HG02759 (cell line): ENCODE measurements around the gene SALL2.

Experiments used
- ATAC-seq: cut with Tn5 transposase; IDR thresholded peaks from one replicate; pipeline ENCODE4 v1.9.1; 2021; ENCODE audit warnings: mild to moderate bottlenecking, moderate library complexity; ENCODE audit not compliant: unreplicated experiment

SALL2 gene

DNA sequence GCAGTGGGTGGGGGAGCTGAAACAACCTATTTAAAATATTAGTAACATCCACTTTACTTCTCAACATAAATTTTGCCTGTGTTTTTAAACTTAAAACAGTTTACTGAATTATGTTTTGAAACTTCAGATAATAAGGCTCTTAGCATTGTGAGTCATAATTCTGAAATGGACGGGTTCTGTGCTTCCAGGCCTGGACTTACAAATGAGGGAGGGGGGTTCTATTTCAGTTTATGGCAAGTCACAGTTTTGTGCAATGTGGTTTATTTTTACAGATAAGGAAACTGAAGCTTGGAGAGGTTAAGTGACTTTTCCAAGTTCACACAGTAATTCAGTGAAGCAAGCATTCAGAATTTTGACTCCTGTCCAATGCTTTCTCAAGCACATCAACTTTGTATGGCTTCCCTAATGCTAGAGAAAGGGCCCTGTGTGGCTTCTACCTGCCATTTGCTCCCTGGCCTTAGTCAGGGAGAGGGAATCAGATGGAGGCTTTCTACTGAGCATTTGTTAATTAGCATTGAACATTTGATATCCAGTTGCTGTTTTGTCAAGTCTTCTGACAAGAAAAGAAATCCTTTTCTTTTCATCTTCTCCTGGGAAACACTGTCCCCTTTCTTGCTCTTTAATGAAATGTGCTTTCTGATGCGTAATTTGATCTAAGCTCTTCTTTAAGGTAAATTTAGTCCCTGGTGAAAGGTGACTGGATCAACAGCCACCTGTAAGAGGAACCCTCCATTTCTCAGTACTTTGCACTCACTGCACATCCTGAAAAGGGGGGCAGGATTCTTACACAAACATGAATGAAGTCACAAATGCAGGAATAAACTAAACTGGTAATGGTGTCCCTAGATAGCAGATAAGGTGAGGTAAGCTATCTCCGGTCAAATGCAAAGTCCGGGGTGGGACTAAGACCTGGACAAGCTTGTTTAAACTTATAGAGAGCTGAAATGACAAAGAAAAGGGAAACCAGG, 2.5 kb upstream of the SALL2 start:
- no peak for ATAC-seq

- no peak for ATAC-seq
Observed at GRCh38 chr14:21527318-21527679, 1.2 kb upstream of the SALL2 start.

GRCh38 chr14:21526672-21527317, 649 bp upstream of the SALL2 start:
- ATAC-seq: no peak

DNA sequence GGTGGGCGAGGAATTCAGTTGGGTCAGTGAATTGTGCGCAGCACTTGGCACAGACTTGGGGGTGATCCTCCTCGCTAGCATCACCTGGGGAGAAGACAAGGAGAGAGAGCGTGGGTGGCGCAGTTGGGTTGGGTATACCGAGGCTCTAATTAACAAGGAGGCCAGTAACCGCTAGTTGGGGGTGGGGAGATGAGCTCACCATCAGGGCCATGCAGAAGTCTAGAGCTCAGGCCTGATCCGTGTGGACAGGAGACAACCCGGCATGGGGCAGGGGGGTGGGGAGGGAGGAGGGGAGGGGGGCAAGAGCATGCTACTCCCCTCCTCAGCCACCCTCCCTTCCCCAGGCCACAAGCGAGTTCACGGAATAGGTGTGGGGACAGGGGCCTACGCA, 580 bp downstream of the SALL2 start:
- no peak for ATAC-seq

DNA sequence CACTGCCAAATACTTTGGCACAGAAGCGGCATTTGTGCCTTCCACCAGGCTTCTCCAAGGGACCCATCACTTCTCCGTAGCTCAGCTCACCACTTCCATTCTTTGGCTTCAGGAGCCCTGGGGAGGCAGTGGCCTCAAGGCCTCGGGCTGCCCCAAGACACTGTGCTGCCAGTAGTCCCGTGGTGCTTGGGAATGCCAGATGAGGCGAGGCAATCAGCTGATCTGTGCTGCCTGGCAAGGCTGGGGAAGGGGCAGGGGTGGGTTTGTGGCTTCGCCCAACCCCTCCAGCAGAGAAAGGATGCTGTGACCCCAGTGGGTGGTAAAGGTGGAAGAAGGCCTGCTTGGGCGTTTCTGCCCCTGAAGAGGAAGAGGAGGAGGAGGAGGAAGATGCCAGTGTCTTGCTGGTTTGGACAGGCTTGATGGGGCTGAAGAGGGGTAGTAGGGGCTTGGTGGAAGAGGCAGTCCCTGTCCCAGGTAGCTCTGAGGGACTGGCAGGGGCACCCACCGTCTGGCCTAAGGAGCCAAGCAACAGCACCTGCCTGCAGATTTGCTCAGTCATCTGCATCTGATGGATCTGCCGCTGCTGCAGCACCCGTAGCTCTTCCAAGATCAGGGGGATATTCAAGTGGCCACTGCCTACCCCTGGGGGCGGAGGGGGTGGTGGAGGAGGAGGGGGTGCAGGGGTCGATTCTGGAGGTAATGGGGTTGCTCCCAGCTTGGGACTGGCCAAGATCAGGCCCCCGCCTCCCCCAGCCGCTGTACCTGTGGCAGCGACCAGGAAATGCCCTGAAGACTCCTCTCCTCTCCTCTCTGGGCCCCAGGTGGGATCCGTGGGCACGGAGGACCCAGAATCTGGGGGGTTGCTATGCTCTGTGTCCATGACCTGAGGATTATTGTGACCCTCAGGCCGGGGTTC, 1.3 kb downstream of the SALL2 start:
- no peak for ATAC-seq

DNA sequence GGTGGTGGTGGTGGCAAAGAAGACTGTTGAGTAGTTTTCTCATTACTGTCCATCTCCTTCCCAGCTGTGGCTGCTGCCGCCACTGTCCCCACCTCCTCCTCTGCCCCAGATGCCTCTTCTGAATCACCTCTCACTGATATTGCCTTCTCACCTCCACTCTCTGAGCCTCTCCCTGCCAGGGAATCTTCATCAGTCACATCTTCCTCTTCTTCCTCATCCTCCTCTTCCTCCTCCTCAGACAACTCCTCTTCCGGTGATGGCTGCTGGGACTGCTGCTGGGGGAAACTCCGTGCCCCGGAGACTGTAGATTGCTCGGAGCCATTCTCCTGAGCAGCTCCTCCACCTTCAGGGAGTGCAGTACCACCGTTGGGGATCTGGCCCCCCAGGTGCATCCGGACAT, 2.9 kb downstream of the SALL2 start:
- no peak for ATAC-seq

DNA sequence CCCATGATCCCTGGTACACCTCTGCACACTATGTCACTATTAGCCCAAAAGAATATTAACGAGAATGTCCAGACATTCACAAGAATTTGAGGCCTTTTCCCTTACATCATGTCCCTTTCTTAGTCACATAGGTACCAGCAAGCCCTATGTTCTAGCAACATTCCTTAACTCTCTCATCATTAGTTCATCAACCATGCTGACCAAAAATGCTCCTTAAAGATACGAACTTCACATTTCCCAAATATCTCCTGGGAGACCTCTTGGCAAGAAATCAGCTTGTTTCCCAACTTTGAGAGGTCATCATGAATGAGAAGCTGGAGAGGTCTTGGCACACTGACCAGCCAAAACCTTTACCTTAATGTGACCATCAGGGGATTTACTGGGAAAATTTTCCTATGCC, 4.6 kb downstream of the SALL2 start:
- no peak for ATAC-seq

- ATAC-seq: no peak
Observed at GRCh38 chr14:21520767-21521166, 5.4 kb downstream of the SALL2 start.

DNA sequence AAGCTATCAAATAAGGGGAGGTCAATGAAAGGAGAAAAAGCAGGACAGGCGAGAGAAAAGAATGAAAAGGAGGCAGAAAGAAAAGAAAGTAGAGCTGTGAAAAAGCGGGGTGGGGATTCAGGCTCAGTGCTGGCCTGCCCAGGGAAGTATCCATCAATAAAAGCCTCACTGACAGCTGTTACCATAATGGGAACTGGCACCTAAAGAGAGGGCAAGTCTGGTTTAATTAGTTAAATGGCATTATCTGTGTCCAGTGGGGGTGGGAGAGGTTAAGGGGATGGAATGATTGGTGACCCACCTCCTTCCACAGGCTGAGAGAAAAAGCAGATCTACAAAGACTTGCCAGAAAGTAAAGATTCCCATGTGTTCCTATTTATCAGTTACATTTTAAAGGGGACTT, 7.4 kb downstream of the SALL2 start:
- ATAC-seq: no peak

DNA sequence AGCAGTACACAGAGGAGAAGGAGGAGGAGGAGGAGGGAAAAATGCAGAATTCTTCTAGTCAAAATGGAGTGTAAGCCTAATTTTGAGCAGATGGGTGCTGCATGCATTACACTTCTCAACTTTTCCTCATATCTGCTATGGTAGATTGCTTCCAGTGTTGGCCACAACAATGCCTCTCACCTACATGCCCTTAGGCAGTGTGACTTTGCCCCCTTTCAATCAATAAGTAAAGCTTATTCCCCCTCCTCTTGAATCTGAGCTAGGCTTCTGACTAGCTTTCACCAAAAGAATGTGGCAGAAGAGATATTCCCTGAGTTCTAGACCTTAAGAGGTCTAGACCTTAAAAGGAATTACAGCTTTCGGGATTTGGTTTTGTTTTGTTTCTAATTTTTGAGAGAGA, 11.8 kb downstream of the SALL2 start:
- no peak for ATAC-seq

DNA sequence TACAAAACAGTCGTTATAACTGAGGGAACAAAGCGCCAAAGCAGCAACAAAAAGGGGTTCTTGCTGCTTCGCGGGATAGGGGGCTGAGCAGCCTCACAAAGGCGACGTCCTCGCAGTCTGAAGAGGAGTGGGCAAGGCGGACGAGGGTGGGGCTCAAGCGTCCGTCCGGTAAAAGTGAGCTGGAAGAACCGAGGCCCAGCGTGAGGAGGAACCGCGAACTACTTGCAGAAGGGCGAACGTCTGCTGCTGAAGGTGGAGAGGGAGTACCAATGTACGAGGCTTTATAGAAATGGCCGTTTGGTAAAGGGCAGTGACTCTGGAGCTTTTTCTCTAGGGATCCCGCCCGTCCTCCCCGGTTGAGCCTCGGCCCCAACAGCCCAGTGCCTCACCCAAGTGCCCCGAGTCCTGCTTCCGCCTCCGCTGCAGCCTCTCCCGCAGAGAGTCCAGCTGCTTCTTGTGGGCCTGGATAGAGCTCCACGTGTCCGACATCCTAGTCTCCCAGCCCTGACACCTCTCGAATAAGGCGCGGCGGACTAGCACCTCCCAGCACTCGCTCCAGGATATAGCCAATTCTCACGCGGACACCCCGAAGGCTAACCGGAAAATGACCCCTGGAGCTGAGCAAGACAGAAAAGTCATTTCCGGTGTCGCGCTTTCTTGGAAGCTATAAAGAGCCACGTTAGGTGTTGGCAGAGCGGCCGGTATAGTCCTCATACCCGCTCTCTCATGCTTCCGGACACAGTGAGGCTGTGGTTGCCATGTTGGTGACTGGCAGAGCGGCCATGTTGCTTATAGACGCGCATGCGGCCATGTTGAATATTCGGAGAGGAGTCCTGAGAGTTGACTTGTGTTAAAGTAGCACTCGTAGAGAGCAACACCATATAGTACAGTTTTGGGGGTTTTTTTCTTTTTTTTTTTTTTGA, 15.2 kb downstream of the SALL2 start, which contains the start of gene METTL3:
Gene METTL3, minus strand, starts transcription at position 606 of the 923 bp plus-strand sequence. Its CDS starts 117 bp downstream, at position 489.
- ATAC-seq: peak; percentile 99

DNA sequence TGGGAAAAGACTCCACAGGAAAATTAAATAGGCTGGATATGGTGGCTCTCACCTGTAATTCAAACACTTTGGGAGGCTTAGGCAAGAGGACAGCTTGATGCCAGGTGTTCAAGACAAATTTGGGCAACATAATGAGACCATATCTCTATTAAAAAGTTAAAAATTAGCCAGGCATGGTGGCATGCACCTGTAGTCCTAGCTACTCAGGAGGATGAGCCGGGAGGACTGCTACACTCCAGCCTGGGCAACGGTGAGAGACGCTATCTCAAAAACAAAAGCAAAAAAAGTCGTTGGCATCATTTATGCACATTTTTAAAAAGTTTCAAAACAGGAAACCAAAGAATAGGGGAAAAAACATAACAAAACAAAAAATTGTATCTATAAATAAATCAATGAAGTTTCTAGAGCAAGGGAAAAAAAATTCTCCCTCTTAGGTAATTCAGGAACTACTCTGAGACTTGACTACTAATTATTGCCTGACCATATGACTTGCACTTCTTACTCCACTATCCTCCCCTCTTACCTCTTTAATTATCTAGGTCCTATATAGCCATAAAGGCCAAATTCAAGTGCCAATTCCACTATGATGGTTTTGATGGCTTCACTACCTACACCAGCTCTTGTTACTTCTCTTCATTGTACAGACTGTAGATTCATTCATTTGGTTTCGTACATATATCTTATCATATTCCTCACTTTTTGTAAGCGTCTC, 16.6 kb downstream of the SALL2 start:
- ATAC-seq: no peak

DNA sequence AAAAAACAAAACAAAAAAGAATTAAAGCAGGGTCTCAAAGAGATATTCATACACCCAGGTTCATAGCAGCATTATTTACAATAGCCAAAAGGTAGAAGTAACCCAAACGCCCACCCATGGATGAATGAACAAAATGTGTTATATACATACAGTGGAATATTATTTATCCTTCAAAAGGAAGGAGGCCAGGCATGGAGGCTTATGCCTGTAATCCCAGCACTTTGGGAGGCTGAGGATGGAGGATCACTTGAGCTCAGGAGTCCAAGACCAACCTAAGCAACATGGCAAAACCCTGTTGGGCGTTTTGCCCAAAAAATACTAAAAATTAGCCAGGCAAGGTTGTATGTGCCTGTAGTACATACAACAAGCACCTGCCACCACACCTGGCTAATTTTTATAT, 19.6 kb downstream of the SALL2 start:
- no peak for ATAC-seq

DNA sequence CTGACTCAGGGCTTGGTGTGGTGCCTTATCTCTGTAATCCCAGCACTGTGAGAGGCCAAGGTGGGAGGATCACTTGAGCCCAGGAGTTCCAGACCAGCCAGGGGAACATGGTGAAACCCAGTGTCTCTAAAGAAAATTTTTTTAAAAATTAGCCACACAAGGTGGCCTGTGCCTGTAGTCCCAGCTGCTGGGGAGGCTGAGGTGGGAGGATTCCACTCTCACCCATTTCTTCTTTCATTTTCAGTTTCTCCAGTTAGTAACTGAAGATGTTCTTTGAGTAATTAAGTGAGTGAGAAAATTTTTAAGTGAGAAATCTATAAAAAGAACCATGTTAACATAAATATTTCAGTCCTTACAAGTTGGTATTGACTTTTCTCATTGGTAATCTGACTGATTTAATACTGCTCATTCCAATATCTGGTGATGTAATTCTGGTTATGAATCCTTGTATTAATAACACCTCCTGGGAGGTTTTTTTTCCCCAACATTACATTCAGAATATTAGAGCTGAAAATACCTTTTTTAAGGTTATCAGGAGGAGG, 21.1 kb downstream of the SALL2 start:
- ATAC-seq: peak; percentile 88

DNA sequence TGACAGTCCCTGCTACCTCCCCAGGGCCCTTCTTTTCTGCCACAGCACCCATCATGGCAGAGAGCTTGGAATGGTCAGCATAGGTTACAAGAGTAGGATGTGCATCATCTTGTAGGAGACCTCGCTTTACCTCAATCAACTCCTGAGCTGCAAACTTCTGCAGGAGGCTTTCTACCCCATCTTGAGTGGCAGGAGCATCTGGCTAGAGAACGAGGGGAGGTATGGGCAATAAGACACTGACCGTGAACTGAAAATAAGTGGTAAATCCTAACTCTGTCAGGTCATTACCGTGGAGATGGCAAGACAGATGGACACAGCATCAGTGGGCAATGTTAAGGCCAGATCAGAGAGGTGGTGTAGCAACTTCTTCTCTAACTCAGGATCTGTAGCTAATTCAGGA, 22.8 kb downstream of the SALL2 start:
- ATAC-seq: no peak

DNA sequence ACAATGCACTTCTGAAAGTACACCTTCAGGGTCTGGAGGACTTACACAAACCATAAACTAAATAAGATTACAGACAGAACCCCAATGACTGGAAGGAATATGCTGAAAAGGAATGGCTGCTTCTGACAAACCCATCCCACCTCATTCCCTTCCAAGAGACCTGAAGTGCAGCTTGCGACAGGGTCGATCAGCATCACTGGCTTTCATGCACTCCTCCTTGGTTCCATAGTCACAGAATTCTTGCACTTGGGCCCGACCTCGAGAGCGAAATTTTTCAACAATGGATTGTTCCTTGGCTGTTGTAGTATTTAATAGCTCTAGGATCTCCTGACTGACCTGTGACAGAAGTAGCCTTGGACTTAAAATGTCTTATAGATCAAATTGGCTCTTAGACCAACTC, 24.6 kb downstream of the SALL2 start:
- no peak for ATAC-seq

DNA sequence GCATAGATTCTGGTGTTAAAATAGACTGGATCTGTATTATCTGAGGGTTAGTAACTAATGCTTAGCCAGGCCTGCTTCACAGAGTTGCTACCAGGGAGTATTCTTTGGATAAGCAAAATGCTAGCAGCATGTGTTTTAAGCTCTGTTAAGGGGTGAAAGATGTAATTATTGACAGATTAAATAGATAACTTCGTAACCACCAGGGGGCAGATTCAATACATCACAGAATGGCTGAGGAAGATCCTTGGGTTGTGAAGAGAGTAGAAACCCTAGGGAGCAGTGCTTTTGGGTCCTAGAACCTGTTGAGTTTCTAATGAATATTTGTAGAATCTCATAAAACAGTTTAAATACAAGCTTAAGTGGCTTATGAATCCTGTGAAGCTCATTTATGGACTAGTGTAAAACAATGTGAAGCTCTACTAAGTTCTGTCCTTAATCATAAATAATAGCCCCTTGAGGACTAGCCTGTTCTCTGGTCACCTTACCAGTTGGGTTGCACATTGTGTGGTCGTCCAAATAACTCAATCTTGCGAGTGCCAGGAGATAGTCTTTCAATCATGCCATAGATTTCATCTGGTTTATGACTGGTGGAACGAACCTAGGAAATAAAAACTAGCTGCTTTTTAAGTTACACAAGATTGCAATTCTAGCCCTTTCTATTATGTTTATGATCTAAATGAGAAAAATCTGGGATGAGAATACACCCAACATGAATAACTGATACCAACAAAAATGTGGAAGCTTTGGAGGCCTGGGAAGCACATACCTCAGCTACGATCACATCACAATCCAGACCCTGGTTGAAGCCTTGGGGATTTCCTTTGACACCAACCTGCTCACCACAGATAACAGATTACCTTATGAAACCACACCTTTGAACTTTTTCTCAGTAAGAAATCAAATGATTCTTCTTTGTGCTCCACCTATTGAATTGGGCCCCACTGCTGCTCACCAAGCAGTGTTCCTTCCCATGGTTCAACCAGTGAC, 27.3 kb downstream of the SALL2 start:
- ATAC-seq: peak; percentile 52

DNA sequence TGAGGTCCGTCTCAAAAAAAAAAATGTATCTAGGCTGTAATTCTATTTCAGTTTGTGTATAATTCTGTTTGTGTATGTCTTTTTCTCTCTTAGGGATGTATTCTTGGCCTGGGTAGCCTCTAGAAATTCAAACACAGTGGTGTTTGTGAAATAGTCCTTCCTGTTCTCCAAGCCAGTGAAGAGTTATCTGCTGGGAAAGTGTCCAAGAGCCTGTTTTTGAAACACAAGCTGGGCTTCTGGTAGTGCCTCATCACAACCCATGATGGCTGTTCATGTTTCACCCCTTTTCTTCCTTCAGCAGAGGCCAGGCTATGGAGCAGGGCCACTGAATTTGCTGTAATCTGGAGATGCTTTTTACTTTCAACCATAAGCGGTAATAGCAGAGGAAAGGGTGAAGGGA, 29.7 kb downstream of the SALL2 start:
- no peak for ATAC-seq
